ENCODE results near the gene ASPDH. TPM values are rescaled to one million over a fixed set of nuclear protein-coding genes. Genes with fewer than 3 reads are reported as not detected.

Gene ASPDH
- total RNA-seq, 1 experiment from 2014 or later: not detected

DNA sequence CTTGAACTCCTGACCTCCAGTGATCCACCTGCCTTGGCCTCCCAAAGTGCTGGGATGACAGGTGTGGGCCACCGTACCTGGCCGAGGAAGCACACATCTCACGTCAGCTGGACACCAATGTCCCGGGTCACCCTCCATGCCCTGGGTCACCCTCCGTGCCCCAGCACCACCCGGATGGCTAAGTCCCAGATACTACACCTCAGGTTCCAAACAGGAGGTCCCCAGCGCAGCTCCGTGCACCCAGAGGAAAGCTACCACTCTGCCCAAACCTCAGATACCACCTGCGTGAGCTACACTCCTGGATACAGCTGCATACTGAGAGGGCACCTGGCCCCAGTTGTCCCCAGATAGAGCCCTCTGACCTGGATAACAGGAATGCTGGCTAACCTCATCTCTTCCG lies 40.5 kb upstream of the ASPDH start (continued):
- TF ChIP-seq, protein P1, sequence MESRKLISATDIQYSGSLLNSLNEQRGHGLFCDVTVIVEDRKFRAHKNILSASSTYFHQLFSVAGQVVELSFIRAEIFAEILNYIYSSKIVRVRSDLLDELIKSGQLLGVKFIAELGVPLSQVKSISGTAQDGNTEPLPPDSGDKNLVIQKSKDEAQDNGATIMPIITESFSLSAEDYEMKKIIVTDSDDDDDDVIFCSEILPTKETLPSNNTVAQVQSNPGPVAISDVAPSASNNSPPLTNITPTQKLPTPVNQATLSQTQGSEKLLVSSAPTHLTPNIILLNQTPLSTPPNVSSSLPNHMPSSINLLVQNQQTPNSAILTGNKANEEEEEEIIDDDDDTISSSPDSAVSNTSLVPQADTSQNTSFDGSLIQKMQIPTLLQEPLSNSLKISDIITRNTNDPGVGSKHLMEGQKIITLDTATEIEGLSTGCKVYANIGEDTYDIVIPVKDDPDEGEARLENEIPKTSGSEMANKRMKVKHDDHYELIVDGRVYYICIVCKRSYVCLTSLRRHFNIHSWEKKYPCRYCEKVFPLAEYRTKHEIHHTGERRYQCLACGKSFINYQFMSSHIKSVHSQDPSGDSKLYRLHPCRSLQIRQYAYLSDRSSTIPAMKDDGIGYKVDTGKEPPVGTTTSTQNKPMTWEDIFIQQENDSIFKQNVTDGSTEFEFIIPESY (IDR thresholded peaks at IDR 0.05; ENCODE audit: extremely low read depth, insufficient replicate concordance, low read length): no peak
- TF ChIP-seq, protein P2, sequence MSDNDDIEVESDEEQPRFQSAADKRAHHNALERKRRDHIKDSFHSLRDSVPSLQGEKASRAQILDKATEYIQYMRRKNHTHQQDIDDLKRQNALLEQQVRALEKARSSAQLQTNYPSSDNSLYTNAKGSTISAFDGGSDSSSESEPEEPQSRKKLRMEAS (IDR thresholded peaks at IDR 0.05): no peak
- no peak for TF ChIP-seq TCF7L2 (IDR thresholded peaks at IDR 0.05; ENCODE audit: borderline replicate concordance, extremely low read depth, insufficient read depth, insufficient read length)
- no peak for TF ChIP-seq JUND (IDR thresholded peaks at IDR 0.05)

DNA sequence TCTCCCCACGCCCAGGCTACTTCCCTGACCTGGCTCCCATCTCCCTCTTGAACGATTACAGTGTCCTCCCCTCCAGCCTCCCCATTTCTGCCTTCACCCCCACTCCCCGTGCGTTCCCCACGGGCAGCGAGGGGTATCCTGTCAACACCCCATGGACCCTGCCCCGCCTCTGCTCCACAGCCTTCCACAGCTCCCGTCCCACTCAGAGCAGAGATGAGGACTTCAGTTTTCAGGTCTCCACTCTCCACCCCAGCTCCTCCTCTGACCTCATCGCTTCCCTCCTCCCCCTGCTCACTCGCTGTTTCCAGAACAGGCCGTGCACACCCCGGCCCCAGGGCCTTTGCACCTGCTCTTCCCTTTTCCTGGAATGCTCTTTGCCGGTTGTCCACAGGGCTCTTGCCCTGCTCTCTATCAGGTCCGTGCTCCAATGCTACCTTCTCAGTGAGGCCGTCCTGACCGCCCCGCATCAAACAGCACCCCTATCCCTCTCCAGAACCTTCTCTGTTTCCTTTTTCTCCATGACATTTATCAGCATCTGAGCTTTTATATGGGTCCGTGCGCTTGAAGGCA lies 39.5 kb upstream of the ASPDH start:
- ATAC-seq: no peak
- H4K20me1 ChIP-seq (ENCODE audit: insufficient read depth): no peaks in the 10 kb centered on the region
- H3K27me3 ChIP-seq (ENCODE audit: insufficient read depth, low read length): no peaks in the 10 kb centered on the region
- no peak for DNase-seq (ENCODE audit: low read depth, low spot score)
- no peaks in the 10 kb centered on the region for H3K79me2 ChIP-seq (ENCODE audit: insufficient read depth, low read length)
- no peaks in the 10 kb centered on the region for H3K36me3 ChIP-seq (ENCODE audit: control insufficient read depth in 1 of 2, insufficient read depth in 2 of 2, low read length in 2 of 2)
- no peak overlapping the region for H3K27ac ChIP-seq (ENCODE audit: low read depth, low read length)
- no peaks in the 10 kb centered on the region for H3K9me3 ChIP-seq (ENCODE audit: control insufficient read depth in 1 of 2, insufficient read depth in 1 of 2, low read depth in 1 of 2, low read length in 2 of 2)
- CTCF ChIA-PET: no interaction called here
- RAD21 ChIA-PET (ENCODE audit: low non-redundant PET in 1 of 2, low total read pairs in 2 of 2, uncharacterized antibody in 2 of 2, unreplicated experiment in 2 of 2): no interaction called here
- no peaks in the 10 kb centered on the region for H3K9me2 ChIP-seq (ENCODE audit: insufficient read depth)
- BruUV-seq (replicated peaks): no TSS peak
- POLR2A ChIA-PET: no interaction called here
- intact Hi-C loops (cut with micrococcal nuclease): no loop called here
- no peak for TF ChIP-seq JUND (IDR thresholded peaks at IDR 0.05)
- no peak for TF ChIP-seq EGR1 (IDR thresholded peaks at IDR 0.05; ENCODE audit: low read depth)
- no peak for TF ChIP-seq ELF1 (IDR thresholded peaks at IDR 0.05; ENCODE audit: borderline replicate concordance, low read depth)
- TF ChIP-seq, protein P3, sequence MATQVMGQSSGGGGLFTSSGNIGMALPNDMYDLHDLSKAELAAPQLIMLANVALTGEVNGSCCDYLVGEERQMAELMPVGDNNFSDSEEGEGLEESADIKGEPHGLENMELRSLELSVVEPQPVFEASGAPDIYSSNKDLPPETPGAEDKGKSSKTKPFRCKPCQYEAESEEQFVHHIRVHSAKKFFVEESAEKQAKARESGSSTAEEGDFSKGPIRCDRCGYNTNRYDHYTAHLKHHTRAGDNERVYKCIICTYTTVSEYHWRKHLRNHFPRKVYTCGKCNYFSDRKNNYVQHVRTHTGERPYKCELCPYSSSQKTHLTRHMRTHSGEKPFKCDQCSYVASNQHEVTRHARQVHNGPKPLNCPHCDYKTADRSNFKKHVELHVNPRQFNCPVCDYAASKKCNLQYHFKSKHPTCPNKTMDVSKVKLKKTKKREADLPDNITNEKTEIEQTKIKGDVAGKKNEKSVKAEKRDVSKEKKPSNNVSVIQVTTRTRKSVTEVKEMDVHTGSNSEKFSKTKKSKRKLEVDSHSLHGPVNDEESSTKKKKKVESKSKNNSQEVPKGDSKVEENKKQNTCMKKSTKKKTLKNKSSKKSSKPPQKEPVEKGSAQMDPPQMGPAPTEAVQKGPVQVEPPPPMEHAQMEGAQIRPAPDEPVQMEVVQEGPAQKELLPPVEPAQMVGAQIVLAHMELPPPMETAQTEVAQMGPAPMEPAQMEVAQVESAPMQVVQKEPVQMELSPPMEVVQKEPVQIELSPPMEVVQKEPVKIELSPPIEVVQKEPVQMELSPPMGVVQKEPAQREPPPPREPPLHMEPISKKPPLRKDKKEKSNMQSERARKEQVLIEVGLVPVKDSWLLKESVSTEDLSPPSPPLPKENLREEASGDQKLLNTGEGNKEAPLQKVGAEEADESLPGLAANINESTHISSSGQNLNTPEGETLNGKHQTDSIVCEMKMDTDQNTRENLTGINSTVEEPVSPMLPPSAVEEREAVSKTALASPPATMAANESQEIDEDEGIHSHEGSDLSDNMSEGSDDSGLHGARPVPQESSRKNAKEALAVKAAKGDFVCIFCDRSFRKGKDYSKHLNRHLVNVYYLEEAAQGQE (IDR thresholded peaks at IDR 0.05; ENCODE audit: low read depth): no peak
- TF ChIP-seq FOSL1 (IDR thresholded peaks at IDR 0.05; ENCODE audit: low read depth): no peak
- no peak for TF ChIP-seq POLR2A (IDR thresholded peaks at IDR 0.05; ENCODE audit: borderline replicate concordance, extremely low read depth, insufficient read depth, insufficient read length)
- TF ChIP-seq, protein P2 (IDR thresholded peaks at IDR 0.05): no peak
- H3K4me3 ChIP-seq (replicated peaks in 1 of 2; ENCODE audit: low read depth in 1 of 2, low read length in 2 of 2): no peak overlapping the region
- no peak overlapping the region for H3K9ac ChIP-seq (ENCODE audit: low read length)
- peaks cover 10 to 19% of the 10 kb centered on the region in 2 experiments; a peak in 3 of 4 replicates for H3K4me1 ChIP-seq (ENCODE audit: control insufficient read depth in 1 of 2, insufficient read depth in 2 of 2, low read length in 2 of 2)
- no peak overlapping the region for H2AFZ ChIP-seq (ENCODE audit: low read depth, low read length, poor library complexity, severe bottlenecking)
- no peak overlapping the region for H3K4me2 ChIP-seq (ENCODE audit: low read length)
